Neuronal stem cell (in vitro differentiated cells): ENCODE results near the gene LAMA5.

ENCODE experiments used
- DNase-seq: peaks from one replicate; pipeline ENCODE4 v3.0.0-alpha.2; 2013; ENCODE audit warnings: low spot score
- H2AFZ ChIP-seq: one replicate; pipeline ENCODE4 v1.6.1; 2013; ENCODE audit warnings: mild to moderate bottlenecking, low read length, inconsistent platforms
- H2AK5ac ChIP-seq: 2 replicates; pipeline ENCODE4 v1.6.1; 2013; ENCODE audit warnings: low read depth, mild to moderate bottlenecking, inconsistent platforms, low read length, moderate library complexity, mixed read lengths
- H2BK120ac ChIP-seq: 2 replicates; pipeline ENCODE4 v1.6.1; 2013; ENCODE audit warnings: low read depth, mild to moderate bottlenecking, inconsistent platforms, low read length, moderate library complexity, mixed read lengths
- H2BK12ac ChIP-seq: one replicate; pipeline ENCODE4 v1.6.1; 2013; ENCODE audit warnings: low read length, inconsistent platforms
- H2BK15ac ChIP-seq: 2 replicates; pipeline ENCODE4 v1.6.1; 2013; ENCODE audit warnings: mild to moderate bottlenecking, low read length, inconsistent platforms, mixed read lengths
- H2BK5ac ChIP-seq: one replicate; pipeline ENCODE4 v1.6.1; 2013; ENCODE audit warnings: inconsistent platforms, mild to moderate bottlenecking, low read length, moderate library complexity
- H3K14ac ChIP-seq: one replicate; pipeline ENCODE4 v1.6.1; 2013; ENCODE audit warnings: low read length, inconsistent platforms
- H3K18ac ChIP-seq: 2 replicates; pipeline ENCODE4 v1.6.1; 2013; ENCODE audit warnings: low read length, inconsistent platforms
- H3K23ac ChIP-seq: 2 replicates; pipeline ENCODE4 v1.6.1; 2013; ENCODE audit warnings: low read depth, mild to moderate bottlenecking, mixed read lengths, low read length, inconsistent platforms; ENCODE audit not compliant: poor library complexity
- H3K27ac ChIP-seq: replicated peaks from 3 replicates; pipeline ENCODE4 v1.5.1; 2013; ENCODE audit warnings: low read length, inconsistent platforms
- H3K27me3 ChIP-seq, 3 experiments: 2 replicates each; pipeline ENCODE4 v1.6.1; 2013; ENCODE audit warnings: low read length in 3 of 3, mild to moderate bottlenecking in 2 of 3, inconsistent platforms in 1 of 3, low read depth in 1 of 3, mixed read lengths in 1 of 3, moderate library complexity in 1 of 3; ENCODE audit not compliant: control insufficient read depth in 3 of 3, insufficient read depth in 3 of 3
- H3K36me3 ChIP-seq, 2 donors: replicated peaks in 1 of 2; 2 replicates each; pipeline ENCODE4 v1.6.1; 2013; ENCODE audit warnings: low read length in 2 of 2; ENCODE audit not compliant: control insufficient read depth in 2 of 2, insufficient read depth in 2 of 2
- H3K4ac ChIP-seq: 2 replicates; pipeline ENCODE4 v1.6.1; 2013; ENCODE audit warnings: inconsistent platforms, mild to moderate bottlenecking, low read length, moderate library complexity
- H3K4me1 ChIP-seq, 2 donors: 1 replicate in 1 of 2; 2 replicates in 1 of 2; pipeline ENCODE4 v1.6.1; 2013; ENCODE audit warnings: low read length in 2 of 2, low read depth in 1 of 2; ENCODE audit not compliant: control insufficient read depth in 2 of 2, insufficient read depth in 1 of 2
- H3K4me2 ChIP-seq: one replicate; pipeline ENCODE4 v1.6.1; 2013; ENCODE audit warnings: mild to moderate bottlenecking, low read length, inconsistent platforms; ENCODE audit not compliant: insufficient read depth, poor library complexity, severe bottlenecking
- H3K4me3 ChIP-seq, 2 donors: 2 replicates each; pipeline ENCODE4 v1.5.1; 2013; ENCODE audit warnings: low read length in 2 of 2, mild to moderate bottlenecking in 2 of 2, inconsistent platforms in 1 of 2, moderate library complexity in 1 of 2
- H3K79me1 ChIP-seq: one replicate; pipeline ENCODE4 v1.6.1; 2013; ENCODE audit warnings: low read depth, mild to moderate bottlenecking, inconsistent platforms, low read length, moderate library complexity
- H3K9ac ChIP-seq: one replicate; pipeline ENCODE4 v1.6.1; 2013; ENCODE audit warnings: mild to moderate bottlenecking, low read depth, low read length, inconsistent platforms; ENCODE audit not compliant: poor library complexity
- H3K9me3 ChIP-seq, 2 donors: replicated peaks in 1 of 2; 2 replicates each; pipeline versions ENCODE3 to v1.6.1; 2013; ENCODE audit warnings: low read length in 2 of 2, mild to moderate bottlenecking in 2 of 2, inconsistent platforms in 1 of 2, low read depth in 1 of 2, mixed read lengths in 1 of 2, moderate library complexity in 1 of 2; ENCODE audit not compliant: control insufficient read depth in 2 of 2, insufficient read depth in 1 of 2
- H4K8ac ChIP-seq: one replicate; pipeline ENCODE4 v1.6.1; 2013; ENCODE audit warnings: low read depth, mild to moderate bottlenecking, inconsistent platforms, low read length, moderate library complexity
- H4K91ac ChIP-seq: one replicate; pipeline ENCODE4 v1.6.1; 2013; ENCODE audit warnings: low read length, low read depth, mild to moderate bottlenecking, inconsistent platforms; ENCODE audit not compliant: poor library complexity
- WGBS, 2 donors: extraction: QIAGEN DNeasy Blood & Tissue Kit; methylation state at CpG; one replicate each; pipeline ENCODE4 v1.1.7; 2013; ENCODE audit warnings: missing lambda C conversion rate in 2 of 2, mixed read lengths in 1 of 2; ENCODE audit not compliant: insufficient read length in 2 of 2, insufficient replicate concordance in 1 of 2; ENCODE audit errors: extremely low coverage in 2 of 2; 5-methylcytosine and 5-hydroxymethylcytosine counted together

The LAMA5 gene

GRCh38 chr20:62322492-62323041, 44.5 kb downstream of the LAMA5 start:
- Histone ChIP-seq H2BK15ac (no peak overlapping the region), H2BK120ac (no peak overlapping the region), H3K9ac (no peak overlapping the region), H3K27ac (no peak overlapping the region), H2BK5ac (no peak overlapping the region), H3K4me3 (no peak overlapping the region), H3K4me2 (no peak overlapping the region), H3K36me3 (peaks cover 54 to 68% of the 10 kb centered on the region in 2 donors), H3K79me1 (peaks cover 4% of the 10 kb centered on the region), H4K91ac (no peak overlapping the region), H2AK5ac (no peak overlapping the region), H3K14ac (no peak overlapping the region), H3K9me3 (peaks cover 0 to 11% of the 10 kb centered on the region in 2 donors), H3K4ac (no peak overlapping the region), H4K8ac (no peak overlapping the region), H3K18ac (no peak overlapping the region), H2BK12ac (no peak overlapping the region), H3K23ac (no peak overlapping the region), H3K27me3 (no peaks in the 10 kb centered on the region), H2AFZ (no peak overlapping the region), H3K4me1 (no peaks in the 10 kb centered on the region)
- DNase-seq: no peak
- WGBS, 2 donors: no CpG with 5 or more reads among the region's 16 CpGs

GRCh38 chr20:62321975-62322374, 45.1 kb downstream of the LAMA5 start:
- DNase-seq: no peak
- no peak overlapping the region for H3K9ac ChIP-seq
- H3K14ac ChIP-seq: no peak overlapping the region
- peaks cover 5% of the 10 kb centered on the region for H3K79me1 ChIP-seq
- H2BK120ac ChIP-seq: no peak overlapping the region
- no peak overlapping the region for H3K4me3 ChIP-seq
- peak overlapping the region; percentile 65 for H4K8ac ChIP-seq
- no CpG with 5 or more reads among the region's 16 CpGs for WGBS, 2 donors
- H2BK12ac ChIP-seq: no peak overlapping the region
- H3K18ac ChIP-seq: no peak overlapping the region
- no peaks in the 10 kb centered on the region for H3K27me3 ChIP-seq
- H3K36me3 ChIP-seq: peaks cover 54 to 68% of the 10 kb centered on the region in 2 donors
- no peak overlapping the region for H3K4me2 ChIP-seq
- H3K4ac ChIP-seq: no peak overlapping the region
- peaks cover 0 to 11% of the 10 kb centered on the region in 2 donors for H3K9me3 ChIP-seq
- no peak overlapping the region for H2AFZ ChIP-seq
- H2BK5ac ChIP-seq: no peak overlapping the region
- H3K27ac ChIP-seq: no peak overlapping the region
- H3K23ac ChIP-seq: peak overlapping the region; percentile 73
- H3K4me1 ChIP-seq: no peaks in the 10 kb centered on the region
- H4K91ac ChIP-seq: no peak overlapping the region
- no peak overlapping the region for H2BK15ac ChIP-seq
- no peak overlapping the region for H2AK5ac ChIP-seq

- WGBS, 2 donors: no CpG with 5 or more reads among the region's 7 CpGs
These were observed 45.6 kb downstream of the LAMA5 start for GRCh38 chr20:62321521-62321948.

GRCh38 chr20:62320581-62321354, 46.3 kb downstream of the LAMA5 start:
- DNase-seq: no peak

More at GRCh38 chr20:62321521-62321948, 45.6 kb downstream of the LAMA5 start:
- Histone ChIP-seq H3K9me3 (peaks cover 0 to 7% of the 10 kb centered on the region in 2 donors), H3K4me2 (no peak overlapping the region), H3K4me1 (no peaks in the 10 kb centered on the region), H3K18ac (no peak overlapping the region), H2AK5ac (no peak overlapping the region), H2AFZ (no peak overlapping the region), H4K8ac (peak overlapping the region; percentile 65), H2BK120ac (no peak overlapping the region), H3K4me3 (no peak overlapping the region), H3K27ac (no peak overlapping the region), H3K79me1 (peaks cover 9% of the 10 kb centered on the region), H2BK5ac (no peak overlapping the region), H3K23ac (peak overlapping the region; percentile 73), H2BK12ac (no peak overlapping the region), H3K14ac (no peak overlapping the region), H3K9ac (no peak overlapping the region), H3K36me3 (peaks cover 53 to 68% of the 10 kb centered on the region in 2 donors), H3K4ac (no peak overlapping the region), H2BK15ac (no peak overlapping the region), H3K27me3 (no peaks in the 10 kb centered on the region), H4K91ac (no peak overlapping the region)
- DNase-seq: no peak

More at GRCh38 chr20:62320581-62321354, 46.3 kb downstream of the LAMA5 start:
- Histone ChIP-seq H3K79me1 (peaks cover 10% of the 10 kb centered on the region), H3K36me3 (peaks cover 56 to 68% of the 10 kb centered on the region in 2 donors), H3K9me3 (peaks cover 0 to 3% of the 10 kb centered on the region in 2 donors), H2BK5ac (no peak overlapping the region), H4K91ac (no peak overlapping the region), H2BK12ac (peak overlapping the region; percentile 73), H3K4me1 (no peaks in the 10 kb centered on the region), H2AFZ (no peak overlapping the region), H4K8ac (peak overlapping the region; percentile 17), H3K4ac (no peak overlapping the region), H3K18ac (peak overlapping the region; percentile 38), H3K4me3 (no peak overlapping the region), H2AK5ac (no peak overlapping the region), H3K27ac (no peak overlapping the region), H2BK120ac (peak overlapping the region; percentile 61), H3K27me3 (no peaks in the 10 kb centered on the region), H3K4me2 (no peak overlapping the region), H3K14ac (peak overlapping the region; percentile 21), H3K9ac (peak overlapping the region; percentile 21), H2BK15ac (no peak overlapping the region), H3K23ac (peak overlapping the region; percentile 55)
- no CpG with 5 or more reads among the region's 22 CpGs for WGBS, 2 donors
